ENCODE data around the gene ZC3H7A.

DNA sequence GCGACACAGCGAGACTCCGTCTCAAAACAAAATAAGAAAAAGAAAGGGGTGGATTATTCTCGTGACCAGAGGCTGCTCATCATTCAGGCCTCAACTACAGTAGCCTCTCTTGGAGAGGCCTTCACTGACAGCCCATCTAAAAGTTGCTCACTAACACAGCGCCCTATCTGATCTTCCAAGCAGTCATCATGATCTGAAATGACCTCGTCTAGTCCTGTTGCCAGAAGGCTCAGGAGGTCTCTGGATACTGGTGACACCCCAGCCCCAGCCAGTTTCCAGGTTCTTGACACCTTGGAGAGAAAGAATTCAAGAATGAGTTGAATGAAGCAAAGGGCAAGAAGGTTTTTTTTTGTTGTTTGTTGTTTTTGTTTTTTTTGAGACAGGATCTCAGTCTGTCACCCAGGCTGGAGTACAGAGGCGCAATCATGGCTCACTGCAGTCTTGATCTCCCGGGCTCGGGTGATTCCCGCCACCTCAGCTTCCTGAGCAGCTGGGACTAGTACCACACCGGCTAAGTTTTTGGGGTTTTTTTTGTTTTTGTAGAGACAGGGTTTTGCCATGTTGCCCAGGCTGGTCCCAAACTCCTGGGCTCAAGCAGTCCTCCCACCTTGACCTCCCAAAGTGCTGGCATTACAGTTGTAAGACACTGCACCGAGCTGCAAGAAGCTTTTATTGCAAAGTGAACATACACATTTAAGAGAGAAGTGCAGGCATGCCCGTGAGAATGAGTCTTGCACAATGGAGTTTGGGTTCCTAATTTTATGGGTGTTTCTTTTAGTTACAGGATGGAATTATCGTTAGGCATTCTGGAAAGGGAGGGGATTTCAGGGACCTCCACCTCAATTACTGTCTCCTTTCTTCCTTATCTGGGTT, 2.7 kb upstream of the ZC3H7A start:
- TF ChIP-seq CTCF (tag by site-specific recombination; IDR thresholded peaks at IDR 0.05), result no peak
- no peak for TF ChIP-seq ZXDB (tag by site-specific recombination; IDR thresholded peaks at IDR 0.05)
- TF ChIP-seq, protein P1, sequence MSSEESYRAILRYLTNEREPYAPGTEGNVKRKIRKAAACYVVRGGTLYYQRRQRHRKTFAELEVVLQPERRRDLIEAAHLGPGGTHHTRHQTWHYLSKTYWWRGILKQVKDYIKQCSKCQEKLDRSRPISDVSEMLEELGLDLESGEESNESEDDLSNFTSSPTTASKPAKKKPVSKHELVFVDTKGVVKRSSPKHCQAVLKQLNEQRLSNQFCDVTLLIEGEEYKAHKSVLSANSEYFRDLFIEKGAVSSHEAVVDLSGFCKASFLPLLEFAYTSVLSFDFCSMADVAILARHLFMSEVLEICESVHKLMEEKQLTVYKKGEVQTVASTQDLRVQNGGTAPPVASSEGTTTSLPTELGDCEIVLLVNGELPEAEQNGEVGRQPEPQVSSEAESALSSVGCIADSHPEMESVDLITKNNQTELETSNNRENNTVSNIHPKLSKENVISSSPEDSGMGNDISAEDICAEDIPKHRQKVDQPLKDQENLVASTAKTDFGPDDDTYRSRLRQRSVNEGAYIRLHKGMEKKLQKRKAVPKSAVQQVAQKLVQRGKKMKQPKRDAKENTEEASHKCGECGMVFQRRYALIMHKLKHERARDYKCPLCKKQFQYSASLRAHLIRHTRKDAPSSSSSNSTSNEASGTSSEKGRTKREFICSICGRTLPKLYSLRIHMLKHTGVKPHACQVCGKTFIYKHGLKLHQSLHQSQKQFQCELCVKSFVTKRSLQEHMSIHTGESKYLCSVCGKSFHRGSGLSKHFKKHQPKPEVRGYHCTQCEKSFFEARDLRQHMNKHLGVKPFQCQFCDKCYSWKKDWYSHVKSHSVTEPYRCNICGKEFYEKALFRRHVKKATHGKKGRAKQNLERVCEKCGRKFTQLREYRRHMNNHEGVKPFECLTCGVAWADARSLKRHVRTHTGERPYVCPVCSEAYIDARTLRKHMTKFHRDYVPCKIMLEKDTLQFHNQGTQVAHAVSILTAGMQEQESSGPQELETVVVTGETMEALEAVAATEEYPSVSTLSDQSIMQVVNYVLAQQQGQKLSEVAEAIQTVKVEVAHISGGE (tag by site-specific recombination; conservative IDR thresholded peaks at IDR 0.05; ENCODE audit: low read depth), result no peak
- no peak for TF ChIP-seq SP3 (tag by site-specific recombination; IDR thresholded peaks at IDR 0.05)
- TF ChIP-seq HIC1 (tag by site-specific recombination; IDR thresholded peaks at IDR 0.05), result no peak
- TF ChIP-seq ZNF10 (tag by site-specific recombination; IDR thresholded peaks at IDR 0.05), result no peak
- TF ChIP-seq ZBTB8A (tag by site-specific recombination; IDR thresholded peaks at IDR 0.05), result no peak
- no peak for TF ChIP-seq PATZ1 (tag by site-specific recombination; IDR thresholded peaks at IDR 0.05)
- no peak for TF ChIP-seq ZSCAN30 (tag by site-specific recombination; IDR thresholded peaks at IDR 0.05)
- no peak for TF ChIP-seq ZBTB7A (tag by site-specific recombination; IDR thresholded peaks at IDR 0.05; ENCODE audit: low read depth)
- no peak for TF ChIP-seq ZNF416 (tag by site-specific recombination; IDR thresholded peaks at IDR 0.05)
- TF ChIP-seq REST (tag by site-specific recombination; IDR thresholded peaks at IDR 0.05), result no peak
- no peak for TF ChIP-seq ZNF138 (tag by site-specific recombination; IDR thresholded peaks at IDR 0.05; ENCODE audit: borderline replicate concordance)
